Measurements from ENCODE around the gene MESP2.

The MESP2 gene

DNA sequence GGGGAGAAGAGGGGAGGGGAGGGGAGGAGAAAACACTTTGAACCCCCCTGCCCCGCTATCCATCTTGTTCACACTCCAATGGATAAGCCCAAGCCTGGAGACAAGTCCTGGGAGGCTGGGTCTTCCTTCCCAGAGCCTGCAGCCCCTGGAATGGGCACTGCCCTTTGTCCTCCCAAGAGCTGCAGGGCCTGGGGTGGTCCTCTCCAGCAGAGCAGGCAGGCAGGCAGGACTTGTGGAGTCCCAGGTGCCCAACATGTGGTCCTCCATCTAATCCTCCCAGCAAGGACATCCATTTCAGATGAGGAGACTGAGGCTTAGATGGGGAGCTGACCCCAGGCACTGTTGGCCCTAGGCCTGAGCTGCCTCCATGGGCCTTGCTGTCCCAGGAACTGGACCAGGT lies 10.4 kb upstream of the MESP2 start:
- Histone ChIP-seq H3K9ac (ENCODE audit: low read depth, low read length) (no peak overlapping the region), H3K36me3 (ENCODE audit: insufficient read depth, low read length) (no peaks in the 10 kb centered on the region), H3K4me1 (ENCODE audit: insufficient read depth, low read length) (no peaks in the 10 kb centered on the region), H3K9me3 (ENCODE audit: control insufficient read depth, insufficient read depth, low read length) (no peaks in the 10 kb centered on the region)

DNA sequence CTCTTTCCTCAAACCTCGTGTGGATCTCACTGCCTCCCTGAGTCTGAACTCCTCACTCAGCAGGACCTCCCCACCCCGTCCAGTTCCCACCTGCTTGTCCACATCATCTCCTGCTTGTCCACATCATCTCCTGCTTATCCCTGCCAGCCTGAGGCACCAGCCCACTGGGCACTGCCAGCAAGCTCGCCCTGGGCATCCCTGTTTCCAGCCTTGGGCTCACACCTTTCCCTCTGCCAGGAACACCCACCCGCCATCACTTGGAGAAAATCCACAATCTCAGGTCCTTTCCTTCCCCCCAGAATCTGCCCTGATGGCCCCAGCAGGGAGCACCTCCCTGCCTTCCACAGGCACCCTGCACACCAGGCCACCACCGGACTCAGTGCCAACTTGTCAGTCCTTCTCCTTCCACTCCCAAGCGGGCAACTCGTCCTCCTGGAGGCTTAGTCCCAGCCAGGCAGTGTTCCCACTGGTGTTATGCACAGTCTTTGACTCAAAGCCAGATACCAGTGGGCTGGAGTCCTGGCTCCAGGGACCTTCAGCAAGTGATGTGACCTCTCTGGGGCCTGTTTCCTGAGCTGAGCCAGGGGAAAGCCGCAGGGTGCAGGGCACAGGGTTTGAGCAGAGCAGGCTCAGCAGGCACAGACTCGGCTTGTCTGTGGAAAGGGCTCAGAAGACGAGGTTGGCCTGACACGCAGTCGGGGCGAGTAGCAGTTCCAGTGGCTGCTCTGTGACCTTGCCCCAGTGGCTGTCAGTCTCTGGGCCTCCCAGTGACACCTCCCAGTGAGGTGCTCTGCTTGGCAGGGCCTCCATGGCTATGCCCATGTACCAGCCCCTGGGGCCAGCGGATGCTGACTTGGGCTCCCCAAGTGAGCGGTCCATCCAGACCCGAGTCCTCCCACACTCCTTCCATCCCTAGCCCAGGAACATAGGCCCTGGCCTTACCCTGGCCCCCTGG lies 9.5 kb upstream of the MESP2 start:
- Histone ChIP-seq H3K9me3 (ENCODE audit: control insufficient read depth, insufficient read depth, low read length) (no peaks in the 10 kb centered on the region), H3K4me1 (ENCODE audit: insufficient read depth, low read length) (no peaks in the 10 kb centered on the region), H3K36me3 (ENCODE audit: insufficient read depth, low read length) (no peaks in the 10 kb centered on the region), H3K9ac (ENCODE audit: low read depth, low read length) (no peak overlapping the region)

DNA sequence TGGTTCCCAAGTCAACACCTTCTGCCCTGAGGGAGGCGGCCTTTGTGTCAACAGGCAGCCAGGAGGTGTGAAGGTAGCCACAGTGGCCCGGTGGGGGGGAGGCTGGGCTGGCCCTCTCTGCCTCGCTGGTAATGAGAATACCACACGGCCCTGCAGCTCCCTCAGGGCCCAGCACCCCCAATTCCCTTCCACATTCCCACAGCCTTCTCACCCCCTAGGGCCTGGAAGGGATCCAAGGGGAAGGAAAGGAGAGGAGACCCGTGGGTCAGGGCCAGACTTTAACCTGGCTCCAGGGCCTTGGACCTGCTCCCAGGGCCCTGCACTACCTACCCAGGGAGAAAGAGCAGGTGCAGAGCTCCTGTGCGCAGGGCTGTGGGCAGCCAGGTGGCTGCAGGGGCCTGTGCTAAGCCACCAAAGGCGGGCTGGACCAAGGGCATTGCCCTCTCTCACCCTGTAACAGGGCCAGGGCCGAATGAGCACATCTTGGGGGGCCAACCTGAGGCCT lies 8.7 kb upstream of the MESP2 start:
- Histone ChIP-seq H3K36me3 (ENCODE audit: insufficient read depth, low read length) (no peaks in the 10 kb centered on the region), H3K4me1 (ENCODE audit: insufficient read depth, low read length) (no peaks in the 10 kb centered on the region), H3K9me3 (ENCODE audit: control insufficient read depth, insufficient read depth, low read length) (no peaks in the 10 kb centered on the region), H3K9ac (ENCODE audit: low read depth, low read length) (no peak overlapping the region)

DNA sequence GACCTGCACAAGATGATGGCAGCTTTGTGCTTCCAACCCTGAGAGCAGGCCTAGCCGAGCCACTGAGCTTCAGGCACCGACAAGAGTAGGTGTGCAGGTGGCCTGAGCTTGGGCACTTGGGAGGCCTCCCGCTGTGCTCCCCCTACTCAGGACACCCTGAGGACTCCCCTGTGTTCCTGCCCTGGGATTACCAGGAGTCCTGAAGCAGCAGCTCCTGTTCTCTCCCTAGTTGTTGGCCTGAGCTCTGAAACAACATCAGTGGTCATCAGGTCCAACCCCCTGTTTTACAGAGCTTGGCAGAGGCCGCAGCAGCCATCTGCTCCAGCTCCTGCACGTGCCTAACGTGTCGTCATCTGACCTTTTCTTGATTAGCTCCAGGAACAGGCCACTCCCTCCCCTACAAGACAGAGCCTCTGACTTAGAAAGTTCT lies 8.0 kb upstream of the MESP2 start:
- Histone ChIP-seq H3K9me3 (ENCODE audit: control insufficient read depth, insufficient read depth, low read length) (no peaks in the 10 kb centered on the region), H3K4me1 (ENCODE audit: insufficient read depth, low read length) (no peaks in the 10 kb centered on the region), H3K9ac (ENCODE audit: low read depth, low read length) (no peak overlapping the region), H3K36me3 (ENCODE audit: insufficient read depth, low read length) (no peaks in the 10 kb centered on the region)

- Histone ChIP-seq H3K36me3 (ENCODE audit: insufficient read depth, low read length) (no peaks in the 10 kb centered on the region), H3K9me3 (ENCODE audit: control insufficient read depth, insufficient read depth, low read length) (no peaks in the 10 kb centered on the region), H3K4me1 (ENCODE audit: insufficient read depth, low read length) (no peaks in the 10 kb centered on the region), H3K9ac (ENCODE audit: low read depth, low read length) (no peak overlapping the region)
These were observed 6.8 kb upstream of the MESP2 start for GRCh38 chr15:89769366-89769765.

- no peaks in the 10 kb centered on the region for H3K4me1 ChIP-seq (ENCODE audit: insufficient read depth, low read length)
These were observed 6.1 kb upstream of the MESP2 start for GRCh38 chr15:89770041-89770440.

DNA sequence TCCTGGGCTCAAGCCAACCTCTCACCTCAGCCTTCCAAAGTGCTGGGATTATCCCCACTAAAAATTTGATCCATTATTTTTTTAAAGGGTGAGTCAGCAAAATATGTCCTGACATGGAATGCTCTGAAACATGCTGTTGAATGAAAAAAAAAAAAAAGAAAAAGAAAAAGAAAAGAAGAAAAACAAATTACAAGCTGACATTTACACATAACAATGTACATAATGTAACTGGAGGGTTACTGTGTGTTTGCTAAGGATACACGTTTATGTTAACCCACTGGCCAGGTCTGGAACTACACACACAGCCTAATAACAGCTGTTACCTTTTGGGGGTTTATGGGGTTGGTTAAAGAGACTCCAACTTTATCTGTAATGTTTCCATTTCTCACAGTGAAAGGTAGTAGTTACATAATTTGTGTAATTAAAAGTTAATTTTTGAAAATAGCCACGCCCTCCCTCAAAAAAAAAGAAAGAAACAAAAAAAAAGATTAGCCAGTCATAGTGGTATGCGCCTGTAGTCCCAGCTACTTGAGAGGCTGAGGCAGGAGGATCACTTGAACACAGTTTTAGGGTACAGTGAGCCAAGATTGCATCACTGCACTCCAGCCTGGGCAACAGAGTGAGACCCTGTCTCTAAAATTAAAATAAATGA lies 3.1 kb upstream of the MESP2 start:
- Histone ChIP-seq H3K4me1 (ENCODE audit: insufficient read depth, low read length) (no peaks in the 10 kb centered on the region), H3K36me3 (ENCODE audit: insufficient read depth, low read length) (no peaks in the 10 kb centered on the region), H3K9ac (ENCODE audit: low read depth, low read length) (no peak overlapping the region), H3K9me3 (ENCODE audit: control insufficient read depth, insufficient read depth, low read length) (no peaks in the 10 kb centered on the region)

More at GRCh38 chr15:89770041-89770440, 6.1 kb upstream of the MESP2 start:
- H3K9ac ChIP-seq (ENCODE audit: low read depth, low read length) = no peak overlapping the region
- H3K36me3 ChIP-seq (ENCODE audit: insufficient read depth, low read length) = no peaks in the 10 kb centered on the region
- no peaks in the 10 kb centered on the region for H3K9me3 ChIP-seq (ENCODE audit: control insufficient read depth, insufficient read depth, low read length)

- H3K4me1 ChIP-seq (ENCODE audit: insufficient read depth, low read length) = no peaks in the 10 kb centered on the region
- H3K9me3 ChIP-seq (ENCODE audit: control insufficient read depth, insufficient read depth, low read length) = no peaks in the 10 kb centered on the region
- no peak overlapping the region for H3K9ac ChIP-seq (ENCODE audit: low read depth, low read length)
- no peaks in the 10 kb centered on the region for H3K36me3 ChIP-seq (ENCODE audit: insufficient read depth, low read length)
These were observed 1.6 kb upstream of the MESP2 start for GRCh38 chr15:89774492-89774891.

DNA sequence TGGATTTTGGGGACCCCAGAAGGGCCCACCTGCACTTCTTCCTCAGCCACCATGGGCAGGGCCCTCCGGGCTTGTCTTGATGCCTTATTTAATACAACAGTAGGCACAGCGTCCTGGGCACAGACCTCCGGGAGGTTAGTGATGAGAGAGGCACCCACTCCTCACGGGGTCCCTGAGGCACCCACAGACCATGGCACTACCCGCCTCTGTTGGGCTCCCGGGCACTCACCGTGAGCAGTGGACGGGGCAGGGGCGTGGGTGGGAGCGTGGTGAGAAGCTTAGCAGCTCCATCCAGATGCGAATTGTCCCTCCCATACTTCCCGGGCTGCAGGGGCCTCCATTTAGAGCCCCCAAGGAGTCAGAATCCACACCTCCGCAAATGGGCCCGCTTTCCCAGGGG lies 317 bp upstream of the MESP2 start:
- Histone ChIP-seq H3K9me3 (ENCODE audit: control insufficient read depth, insufficient read depth, low read length) (no peaks in the 10 kb centered on the region), H3K4me1 (ENCODE audit: insufficient read depth, low read length) (no peaks in the 10 kb centered on the region), H3K36me3 (ENCODE audit: insufficient read depth, low read length) (no peaks in the 10 kb centered on the region), H3K9ac (ENCODE audit: low read depth, low read length) (no peak overlapping the region)

DNA sequence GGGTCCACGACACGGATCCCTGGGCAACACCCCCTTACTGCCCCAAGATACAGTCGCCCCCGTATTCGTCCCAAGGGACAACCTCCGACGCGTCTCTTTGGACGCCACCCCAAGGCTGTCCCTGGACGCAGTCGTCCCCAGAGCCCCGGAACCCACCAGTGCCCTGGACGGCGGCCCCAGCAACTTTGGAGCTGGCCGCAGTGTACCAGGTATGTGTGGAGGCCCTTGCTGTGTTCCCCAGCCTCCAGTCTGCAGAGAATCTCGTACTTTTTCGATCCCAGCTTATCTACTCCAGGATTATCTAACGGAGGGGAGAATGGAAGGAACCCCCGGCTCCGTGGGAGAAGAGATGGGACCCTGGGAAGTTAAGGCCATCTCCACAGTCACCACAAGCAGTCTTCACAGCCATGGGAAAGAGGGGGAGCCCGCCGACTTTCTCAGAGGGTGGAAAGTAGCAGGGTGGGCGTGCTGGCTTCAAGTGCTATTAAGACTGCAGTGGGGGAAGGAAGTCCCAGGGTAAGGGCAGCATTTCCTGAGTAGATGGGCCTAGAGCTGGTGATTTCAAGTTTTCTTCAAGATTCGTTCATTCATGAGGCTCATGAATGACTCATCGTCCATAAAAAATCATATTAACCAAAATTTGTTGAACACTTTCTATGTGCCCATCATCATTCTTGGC lies 1.1 kb downstream of the MESP2 start:
- Histone ChIP-seq H3K9me3 (ENCODE audit: control insufficient read depth, insufficient read depth, low read length) (no peaks in the 10 kb centered on the region), H3K9ac (ENCODE audit: low read depth, low read length) (peak overlapping the region; percentile 27; the same call in 1 of the 2 replicates), H3K4me1 (ENCODE audit: insufficient read depth, low read length) (peaks cover 5% of the 10 kb centered on the region), H3K36me3 (ENCODE audit: insufficient read depth, low read length) (no peaks in the 10 kb centered on the region)

DNA sequence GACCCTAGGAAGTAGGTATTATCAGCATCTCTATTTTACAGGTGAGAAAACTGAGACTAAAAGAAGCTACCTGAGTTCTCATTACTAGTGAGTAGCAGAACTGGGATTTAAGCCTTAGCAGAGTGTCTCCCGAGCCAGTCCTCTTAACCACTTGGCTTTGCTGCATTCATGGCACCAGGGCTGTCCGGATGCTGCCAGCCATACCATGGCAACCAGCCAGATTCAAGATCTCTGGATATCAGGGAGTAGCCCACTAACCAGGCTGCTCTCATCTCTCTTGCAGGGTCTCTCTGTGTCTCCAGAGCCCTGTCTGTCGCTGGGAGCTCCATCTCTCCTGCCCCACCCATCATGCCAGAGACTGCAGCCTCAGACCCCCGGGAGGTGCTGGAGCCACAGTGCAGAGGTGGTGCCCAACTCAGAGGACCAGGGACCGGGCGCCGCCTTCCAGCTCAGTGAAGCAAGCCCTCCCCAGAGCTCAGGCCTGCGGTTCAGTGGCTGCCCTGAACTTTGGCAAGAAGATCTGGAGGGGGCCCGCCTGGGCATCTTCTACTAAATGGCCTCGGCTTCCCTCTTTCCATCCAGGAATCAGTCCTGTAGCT lies 1.7 kb downstream of the MESP2 start:
- H3K4me1 ChIP-seq (ENCODE audit: insufficient read depth, low read length) = peaks cover 8% of the 10 kb centered on the region
- H3K36me3 ChIP-seq (ENCODE audit: insufficient read depth, low read length) = no peaks in the 10 kb centered on the region
- H3K9ac ChIP-seq (ENCODE audit: low read depth, low read length) = no peak overlapping the region
- no peaks in the 10 kb centered on the region for H3K9me3 ChIP-seq (ENCODE audit: control insufficient read depth, insufficient read depth, low read length)

DNA sequence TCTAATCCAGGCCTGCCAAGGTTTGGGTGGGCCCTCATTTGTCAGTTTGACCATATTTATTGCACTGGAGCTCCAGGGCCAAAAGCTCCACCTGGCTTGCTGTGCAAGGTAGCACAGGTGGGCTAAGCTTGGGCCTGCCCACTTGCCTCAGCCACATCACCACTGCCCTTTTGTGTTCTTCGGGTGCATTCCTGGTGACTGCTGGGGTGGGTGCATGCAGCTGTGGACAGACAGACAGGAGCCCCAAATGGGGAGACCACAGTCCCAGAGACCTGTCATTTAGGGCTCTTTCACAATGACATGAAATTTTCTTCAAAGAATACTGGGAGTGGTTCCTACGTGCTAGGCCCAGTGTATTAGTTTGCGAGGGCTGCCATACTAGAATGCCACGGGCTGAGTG lies 2.7 kb downstream of the MESP2 start:
- H3K36me3 ChIP-seq (ENCODE audit: insufficient read depth, low read length) = no peaks in the 10 kb centered on the region
- no peaks in the 10 kb centered on the region for H3K9me3 ChIP-seq (ENCODE audit: control insufficient read depth, insufficient read depth, low read length)
- no peak overlapping the region for H3K9ac ChIP-seq (ENCODE audit: low read depth, low read length)
- H3K4me1 ChIP-seq (ENCODE audit: insufficient read depth, low read length) = peaks cover 18% of the 10 kb centered on the region

- Histone ChIP-seq H3K4me1 (ENCODE audit: insufficient read depth, low read length) (peaks cover 25% of the 10 kb centered on the region), H3K9me3 (ENCODE audit: control insufficient read depth, insufficient read depth, low read length) (no peaks in the 10 kb centered on the region), H3K9ac (ENCODE audit: low read depth, low read length) (no peak overlapping the region), H3K36me3 (ENCODE audit: insufficient read depth, low read length) (no peaks in the 10 kb centered on the region)
These were observed 4.5 kb downstream of the MESP2 start for GRCh38 chr15:89780601-89781000.

GRCh38 chr15:89781055-89781454 lies 4.9 kb downstream of the MESP2 start:
- Histone ChIP-seq H3K9me3 (ENCODE audit: control insufficient read depth, insufficient read depth, low read length) (no peaks in the 10 kb centered on the region), H3K9ac (ENCODE audit: low read depth, low read length) (no peak overlapping the region), H3K36me3 (ENCODE audit: insufficient read depth, low read length) (no peaks in the 10 kb centered on the region), H3K4me1 (ENCODE audit: insufficient read depth, low read length) (peaks cover 25% of the 10 kb centered on the region)
